Non-pigmented ciliary epithelial cell (primary cell): ENCODE data around the gene EGFL8.

Experiments used
- DNase-seq: peaks from one replicate; pipeline ENCODE4 v3.0.0-alpha.2; 2010; ENCODE audit warnings: low read depth

The EGFL8 gene

GRCh38 chr6:32168350-32168749, 4.0 kb downstream of the EGFL8 start:
- no peak for DNase-seq

DNA sequence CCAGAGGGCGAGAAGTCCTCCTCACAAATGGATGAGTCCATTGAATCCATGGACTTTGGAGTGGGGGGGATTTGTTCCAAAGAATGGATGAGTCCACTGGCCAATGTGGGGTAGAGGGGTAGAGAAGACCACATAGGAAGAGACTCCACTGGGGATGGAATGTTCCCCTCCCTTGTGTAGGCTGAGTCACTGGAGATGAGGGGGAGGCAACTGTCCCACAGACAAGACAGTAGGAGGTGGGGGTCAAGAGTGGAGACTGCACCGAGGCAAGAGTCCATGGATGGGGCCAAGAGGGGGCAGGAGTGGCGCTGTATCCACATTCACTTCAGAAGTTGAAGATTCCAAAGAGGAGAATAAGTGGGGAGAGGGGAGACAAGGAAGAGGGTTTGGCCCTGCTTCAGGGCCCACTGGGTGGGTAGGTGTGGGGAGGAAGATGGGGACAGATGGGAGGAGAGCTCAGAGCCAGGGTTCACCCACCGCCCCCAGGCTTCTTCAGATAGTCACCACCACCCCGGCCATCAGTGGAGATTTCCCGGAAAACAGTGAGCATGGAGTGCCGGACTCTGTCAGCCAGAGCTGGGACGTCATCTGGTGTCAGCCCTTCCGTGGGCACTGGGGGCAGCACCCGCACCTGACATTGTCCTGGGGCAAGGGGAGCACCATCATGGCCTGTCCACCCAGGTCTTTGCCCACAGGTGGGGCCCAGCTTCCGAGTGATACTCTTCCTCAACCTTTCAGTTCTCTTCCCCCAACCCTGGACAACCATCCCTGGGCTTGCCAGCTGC, 4.6 kb downstream of the EGFL8 start:
- DNase-seq, result no peak

DNA sequence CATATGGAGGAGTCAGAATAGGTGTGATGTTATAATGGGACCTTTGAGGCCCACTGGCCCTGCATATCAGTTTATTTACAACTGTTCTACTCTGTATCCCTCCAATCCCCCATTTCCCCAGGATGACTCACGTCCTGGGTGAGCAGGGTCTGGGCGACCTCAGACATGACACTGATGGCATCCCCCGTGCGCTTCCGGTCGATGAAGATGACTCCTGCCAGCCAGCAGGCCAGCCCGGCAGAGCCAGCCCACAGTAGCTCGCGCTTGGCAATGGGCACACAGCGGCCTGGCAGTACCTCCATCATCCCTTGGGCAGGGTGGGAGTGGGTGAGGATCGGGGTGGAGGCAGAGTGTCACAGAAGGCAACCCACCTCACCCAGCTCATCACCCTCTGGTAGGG, 5.9 kb downstream of the EGFL8 start:
- DNase-seq, result no peak

DNA sequence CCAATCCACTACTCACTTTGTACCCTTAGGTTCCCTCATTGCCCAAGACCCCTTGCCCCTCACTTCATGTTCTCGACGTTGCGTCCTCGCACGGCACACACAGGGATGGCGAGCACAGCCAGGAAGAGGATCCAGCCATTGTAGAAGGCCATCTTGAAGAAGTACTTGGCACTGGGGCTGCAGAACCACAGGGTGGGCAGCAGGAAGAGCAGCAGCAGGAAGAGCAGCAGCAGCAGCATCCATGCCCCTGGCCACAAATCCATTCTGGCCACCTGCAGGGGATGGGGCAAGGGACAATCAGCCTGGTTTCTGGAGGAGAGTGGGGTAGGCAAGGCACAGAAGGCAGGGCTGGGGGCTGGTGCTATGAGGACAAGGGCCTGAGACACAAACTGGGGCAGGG, 6.8 kb downstream of the EGFL8 start:
- DNase-seq, result no peak

DNA sequence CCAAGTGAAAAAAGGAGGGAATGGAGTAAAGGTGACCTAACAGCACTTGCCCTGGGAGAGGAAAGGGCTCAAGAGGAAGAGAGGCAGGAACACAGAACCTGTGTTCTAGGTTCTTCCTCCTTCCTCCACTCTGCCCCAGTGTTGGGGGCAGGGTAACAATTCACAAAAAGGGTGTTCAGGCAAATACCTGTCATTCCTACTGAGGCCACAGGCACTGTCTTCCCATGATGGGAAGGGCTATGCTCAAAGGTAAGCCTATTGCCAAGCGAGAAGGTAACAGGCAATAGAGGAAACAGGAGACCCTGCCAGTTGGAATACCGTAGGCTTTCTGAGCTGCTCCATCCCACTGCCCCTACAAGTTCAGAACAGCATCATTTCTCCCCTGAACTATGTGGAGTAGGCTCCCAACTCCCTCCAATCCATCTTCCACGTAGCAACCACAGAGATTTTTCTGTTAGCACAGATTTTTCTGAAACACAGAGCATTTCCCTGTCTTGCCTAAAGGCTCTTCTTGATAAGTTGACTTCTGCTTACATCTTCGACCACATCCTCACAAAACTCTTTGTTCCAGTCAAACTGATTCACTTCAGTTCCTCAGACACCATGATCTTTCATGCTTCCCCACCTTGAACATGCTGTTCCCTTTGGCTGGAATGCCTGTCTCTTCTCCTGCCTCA, 8.8 kb downstream of the EGFL8 start:
- no peak for DNase-seq

DNA sequence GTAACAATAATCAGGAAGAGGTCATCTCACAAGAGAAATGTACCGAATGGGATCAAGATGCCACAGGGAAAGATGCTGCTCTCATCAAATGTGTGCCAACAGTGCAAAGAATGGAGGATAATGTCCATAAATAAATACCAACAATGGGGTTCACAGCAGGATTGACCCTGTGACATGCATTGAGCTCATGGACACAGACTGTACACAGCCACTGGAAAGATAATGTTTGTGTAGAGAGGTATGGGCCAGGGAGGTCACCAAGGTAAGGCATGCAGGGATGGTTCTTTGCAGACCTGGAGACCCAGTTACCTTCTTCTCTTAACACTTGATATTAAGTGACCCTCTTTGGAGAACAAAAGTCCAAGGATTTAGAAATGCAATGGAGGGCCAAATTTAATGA, 10.0 kb downstream of the EGFL8 start:
- DNase-seq, result no peak

GRCh38 chr6:32175322-32175710, 10.9 kb downstream of the EGFL8 start:
- DNase-seq, result no peak

GRCh38 chr6:32175711-32176475, 11.5 kb downstream of the EGFL8 start, which contains the start of gene AGPAT1:
AGPAT1 (minus strand) TSS chr6:32176084; CDS start chr6:32171496, 4,588 bp downstream.
- peak; percentile 91 for DNase-seq

GRCh38 chr6:32176476-32177182, 12.2 kb downstream of the EGFL8 start:
- DNase-seq, result no peak

- no peak for DNase-seq
These were observed 12.9 kb downstream of the EGFL8 start for GRCh38 chr6:32177183-32177787.

- peak; percentile 100 for DNase-seq
These were observed 13.6 kb downstream of the EGFL8 start, which contains the start of gene RNF5 for GRCh38 chr6:32177788-32178546. RNF5 (plus strand) TSS chr6:32178405; CDS start chr6:32178512, 107 bp downstream.

DNA sequence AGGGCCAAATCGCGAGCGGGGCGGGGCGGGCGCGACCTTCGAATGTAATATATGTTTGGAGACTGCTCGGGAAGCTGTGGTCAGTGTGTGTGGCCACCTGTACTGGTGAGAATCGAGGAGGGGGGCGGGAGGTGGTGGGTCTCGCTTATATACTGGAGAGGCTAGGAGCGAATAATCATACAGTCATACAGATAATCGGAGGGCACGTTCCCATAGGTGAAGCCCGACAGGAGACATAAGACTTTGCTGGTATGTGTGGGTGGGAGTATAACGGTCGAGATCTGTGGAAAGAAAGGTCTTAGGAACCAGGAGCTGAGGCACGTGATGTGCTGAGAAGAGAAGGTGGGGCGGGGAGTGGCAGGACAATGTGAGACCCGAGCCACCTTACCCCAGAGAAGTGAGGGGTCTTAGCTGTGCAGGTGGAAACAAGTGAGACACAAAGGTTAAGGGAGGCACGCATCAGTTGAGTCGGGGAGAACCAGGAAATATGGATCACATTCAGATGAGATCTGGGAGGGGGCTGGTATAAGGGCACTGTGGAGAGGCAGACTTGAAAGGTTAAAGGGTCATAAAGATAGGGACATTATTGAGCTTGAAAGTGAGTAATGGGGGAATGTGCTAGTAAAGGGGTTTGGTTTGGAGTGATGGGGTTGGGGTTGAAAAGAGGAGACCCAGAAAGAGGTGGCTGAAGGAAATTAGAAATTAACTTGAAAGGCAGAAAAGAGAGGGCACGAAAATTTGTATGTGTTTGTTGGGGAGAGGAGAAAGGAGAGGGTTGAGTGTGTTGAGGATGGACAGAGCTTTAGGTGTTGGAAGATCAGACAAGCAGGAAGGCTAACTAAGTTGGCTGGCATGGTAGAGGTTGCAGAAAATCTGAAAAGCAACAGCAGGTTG, 14.4 kb downstream of the EGFL8 start:
- DNase-seq, result no peak

GRCh38 chr6:32179766-32180405, 15.5 kb downstream of the EGFL8 start:
- no peak for DNase-seq

DNA sequence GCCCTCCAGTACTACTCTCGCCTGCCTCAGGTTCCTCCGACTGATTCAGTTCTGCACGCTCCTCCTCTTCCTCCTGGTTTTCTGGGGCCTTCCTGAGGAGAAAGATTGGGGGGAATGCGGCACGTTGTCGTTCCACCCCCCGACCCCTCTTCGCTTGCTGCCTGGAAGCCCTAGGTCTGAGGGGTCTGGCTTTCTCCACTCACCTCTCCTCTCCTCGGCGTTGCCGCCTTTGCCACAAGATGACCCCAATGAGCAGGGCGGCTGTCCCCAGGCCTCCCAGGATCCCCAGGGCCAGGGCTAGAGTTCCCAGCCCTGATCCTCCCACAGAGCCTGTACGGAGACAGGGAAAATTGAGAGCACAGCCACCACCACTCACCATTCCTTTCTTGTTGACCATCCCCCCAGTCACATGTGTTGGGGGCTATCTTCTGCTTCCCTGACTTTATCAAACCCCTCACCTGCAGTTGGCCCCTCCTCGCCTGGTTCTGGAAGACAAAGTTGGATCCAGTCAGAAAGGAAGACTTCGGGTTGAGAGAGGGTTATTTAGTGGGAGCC, 16.8 kb downstream of the EGFL8 start:
- DNase-seq, result no peak

DNA sequence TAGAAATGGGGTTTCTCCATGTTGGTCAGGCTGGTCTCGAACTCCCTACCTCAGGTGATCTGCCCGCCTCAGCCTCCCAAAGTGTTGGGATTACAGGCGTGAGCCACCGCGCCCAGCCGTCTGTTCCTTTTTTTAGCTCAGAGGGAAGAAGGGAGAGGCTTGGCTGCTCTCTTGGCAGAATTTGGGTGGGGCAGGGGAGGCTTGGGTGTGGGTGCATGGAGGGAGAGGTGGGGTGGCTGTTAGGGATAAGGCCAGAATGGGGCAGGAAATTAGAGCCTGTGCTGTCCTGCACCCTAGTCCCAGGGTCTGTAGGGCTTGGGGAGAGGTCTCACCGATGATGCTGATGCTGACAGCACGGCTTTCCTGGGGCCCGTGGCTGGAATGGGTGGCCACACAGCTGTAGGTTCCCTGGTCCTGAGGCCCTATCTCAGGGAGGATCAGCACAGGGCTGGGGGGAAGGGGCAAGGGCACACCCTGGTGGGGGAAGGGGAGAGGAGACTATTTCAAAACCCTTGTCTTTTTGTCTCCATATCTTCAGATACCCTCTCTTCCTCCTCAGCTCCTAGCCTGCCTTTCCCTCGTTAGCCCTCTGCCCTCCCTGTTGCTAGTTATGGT, 17.6 kb downstream of the EGFL8 start:
- no peak for DNase-seq

GRCh38 chr6:32182555-32182981, 18.2 kb downstream of the EGFL8 start:
- no peak for DNase-seq

- DNase-seq, result no peak
These were observed 18.6 kb downstream of the EGFL8 start for GRCh38 chr6:32183030-32183429.

GRCh38 chr6:32183483-32184083, 19.2 kb downstream of the EGFL8 start:
- no peak for DNase-seq
